ENCODE results near the gene VTI1B. TPM values are rescaled to one million over a fixed set of nuclear protein-coding genes. Genes with fewer than 3 reads are reported as not detected.

VTI1B gene
- total RNA-seq, 1 experiment from 2014 or later: 117 TPM

DNA sequence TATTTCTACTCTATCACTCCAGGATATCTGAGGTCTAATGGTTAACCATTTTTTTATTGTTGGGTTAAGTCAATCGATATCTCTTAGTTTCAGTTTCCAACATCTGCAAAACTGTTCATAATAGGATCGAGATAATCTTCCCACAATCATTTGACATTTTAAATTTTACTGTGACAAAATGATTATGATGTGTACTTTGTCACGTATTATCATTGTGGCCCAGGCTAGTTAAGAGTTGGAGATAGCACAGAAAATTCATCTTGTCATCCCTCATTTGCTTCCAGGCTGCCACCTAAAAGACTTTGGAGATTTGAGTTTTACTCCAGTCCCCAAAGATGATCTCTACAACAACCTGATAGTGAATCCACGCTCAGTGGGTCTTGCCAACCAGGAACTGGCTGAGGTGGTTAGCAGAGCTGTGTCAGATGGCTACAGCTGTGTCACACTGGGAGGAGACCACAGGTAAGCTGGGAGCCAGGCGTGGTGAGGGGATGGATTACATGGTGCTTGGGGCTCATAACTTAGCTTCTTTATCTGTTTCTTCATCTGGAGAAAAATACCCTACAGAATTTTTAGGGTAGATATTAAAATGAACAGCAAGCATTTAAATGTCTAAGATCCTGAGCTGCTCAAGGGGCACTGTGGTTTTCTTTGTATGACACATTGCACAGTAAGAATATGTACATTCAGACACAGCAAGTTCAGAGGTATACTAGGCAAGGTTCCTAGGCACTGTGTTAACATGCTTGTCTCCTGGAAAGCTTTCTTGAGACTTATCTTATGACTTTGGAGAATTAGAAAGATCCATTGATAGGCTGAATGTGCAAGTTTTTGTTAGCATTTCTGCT lies 32.3 kb downstream of the VTI1B start:
- intact Hi-C loops (cut with micrococcal nuclease; ENCODE audit: unreplicated experiment): no loop called here
- H3K4me3 ChIP-seq (ENCODE audit: low read depth, low read length): no peak overlapping the region
- TF ChIP-seq, protein P1, sequence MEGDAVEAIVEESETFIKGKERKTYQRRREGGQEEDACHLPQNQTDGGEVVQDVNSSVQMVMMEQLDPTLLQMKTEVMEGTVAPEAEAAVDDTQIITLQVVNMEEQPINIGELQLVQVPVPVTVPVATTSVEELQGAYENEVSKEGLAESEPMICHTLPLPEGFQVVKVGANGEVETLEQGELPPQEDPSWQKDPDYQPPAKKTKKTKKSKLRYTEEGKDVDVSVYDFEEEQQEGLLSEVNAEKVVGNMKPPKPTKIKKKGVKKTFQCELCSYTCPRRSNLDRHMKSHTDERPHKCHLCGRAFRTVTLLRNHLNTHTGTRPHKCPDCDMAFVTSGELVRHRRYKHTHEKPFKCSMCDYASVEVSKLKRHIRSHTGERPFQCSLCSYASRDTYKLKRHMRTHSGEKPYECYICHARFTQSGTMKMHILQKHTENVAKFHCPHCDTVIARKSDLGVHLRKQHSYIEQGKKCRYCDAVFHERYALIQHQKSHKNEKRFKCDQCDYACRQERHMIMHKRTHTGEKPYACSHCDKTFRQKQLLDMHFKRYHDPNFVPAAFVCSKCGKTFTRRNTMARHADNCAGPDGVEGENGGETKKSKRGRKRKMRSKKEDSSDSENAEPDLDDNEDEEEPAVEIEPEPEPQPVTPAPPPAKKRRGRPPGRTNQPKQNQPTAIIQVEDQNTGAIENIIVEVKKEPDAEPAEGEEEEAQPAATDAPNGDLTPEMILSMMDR (IDR thresholded peaks at IDR 0.05; ENCODE audit: insufficient read depth in 1 of 2, low read depth in 1 of 2, low read length in 1 of 2, severe bottlenecking in 1 of 2, unreplicated experiment in 1 of 2): no peak
- ChIA-PET CTCF (no interaction called here), POLR2A (no interaction called here)
- no peaks in the 10 kb centered on the region for H3K27me3 ChIP-seq (replicated peaks; ENCODE audit: control insufficient read depth, insufficient read depth, low read length)
- no peaks in the 10 kb centered on the region for H3K27me3 Mint-ChIP-seq (ENCODE audit: insufficient read depth, unreplicated experiment)
- 0 out of 2 replicates have a peak, but pooled peaks cover 3% of the 10 kb centered on the region for H3K4me1 ChIP-seq
- H3K4me1 Mint-ChIP-seq (ENCODE audit: low read depth, unreplicated experiment): no peaks in the 10 kb centered on the region
- H3K9me3 ChIP-seq: no peaks in the 10 kb centered on the region
- peaks cover 27% of the 10 kb centered on the region for H3K36me3 Mint-ChIP-seq (ENCODE audit: insufficient read depth, unreplicated experiment)
- no peak overlapping the region for H3K4me3 Mint-ChIP-seq (ENCODE audit: unreplicated experiment)
- H3K27ac Mint-ChIP-seq (ENCODE audit: unreplicated experiment): no peak overlapping the region
- H3K36me3 ChIP-seq (ENCODE audit: control insufficient read depth, insufficient read depth, low read length): peaks cover 2% of the 10 kb centered on the region; the same call in 1 of the 2 replicates
- H3K9me3 Mint-ChIP-seq (ENCODE audit: unreplicated experiment): no peaks in the 10 kb centered on the region
- no TSS peak for BruUV-seq (replicated peaks)
- DNase-seq: no peak

DNA sequence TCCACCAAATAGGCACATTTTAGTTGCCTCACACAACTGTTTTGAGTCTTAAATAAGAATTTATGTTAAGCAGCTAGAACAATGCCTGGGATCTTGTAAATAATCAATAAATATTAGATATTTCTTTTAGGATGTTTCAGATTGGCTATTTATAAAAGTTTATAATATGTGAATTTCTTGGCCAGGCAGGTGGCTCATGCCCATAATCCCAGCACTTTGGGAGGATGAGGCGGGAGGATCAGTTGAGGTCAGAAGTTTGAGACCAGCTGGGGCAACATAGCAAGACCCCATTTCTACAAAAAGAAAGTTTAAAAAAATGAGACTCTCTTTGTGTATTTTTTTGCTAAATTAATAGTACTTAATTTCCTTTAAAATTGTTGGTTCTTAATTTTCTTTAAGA lies 33.0 kb downstream of the VTI1B start:
- Mint-ChIP-seq H3K36me3 (ENCODE audit: insufficient read depth, unreplicated experiment) (peaks cover 22% of the 10 kb centered on the region), H3K9me3 (ENCODE audit: unreplicated experiment) (no peaks in the 10 kb centered on the region), H3K4me1 (ENCODE audit: low read depth, unreplicated experiment) (no peaks in the 10 kb centered on the region), H3K27ac (ENCODE audit: unreplicated experiment) (no peak overlapping the region), H3K4me3 (ENCODE audit: unreplicated experiment) (no peak overlapping the region), H3K27me3 (ENCODE audit: insufficient read depth, unreplicated experiment) (no peaks in the 10 kb centered on the region)
- DNase-seq: no peak
- no TSS peak for BruUV-seq (replicated peaks)
- intact Hi-C loops (cut with micrococcal nuclease; ENCODE audit: unreplicated experiment): no loop called here
- POLR2A ChIA-PET: no interaction called here
- H3K36me3 ChIP-seq (ENCODE audit: control insufficient read depth, insufficient read depth, low read length): peaks cover 2% of the 10 kb centered on the region; the same call in 1 of the 2 replicates
- H3K27me3 ChIP-seq (replicated peaks; ENCODE audit: control insufficient read depth, insufficient read depth, low read length): no peaks in the 10 kb centered on the region
- H3K9me3 ChIP-seq: no peaks in the 10 kb centered on the region
- H3K4me1 ChIP-seq: 0 out of 2 replicates have a peak, but pooled peaks cover 3% of the 10 kb centered on the region
- CTCF ChIA-PET: no interaction called here
- H3K4me3 ChIP-seq (ENCODE audit: low read depth, low read length): no peak overlapping the region
- TF ChIP-seq, protein P1 (IDR thresholded peaks at IDR 0.05; ENCODE audit: insufficient read depth in 1 of 2, low read depth in 1 of 2, low read length in 1 of 2, severe bottlenecking in 1 of 2, unreplicated experiment in 1 of 2): no peak

DNA sequence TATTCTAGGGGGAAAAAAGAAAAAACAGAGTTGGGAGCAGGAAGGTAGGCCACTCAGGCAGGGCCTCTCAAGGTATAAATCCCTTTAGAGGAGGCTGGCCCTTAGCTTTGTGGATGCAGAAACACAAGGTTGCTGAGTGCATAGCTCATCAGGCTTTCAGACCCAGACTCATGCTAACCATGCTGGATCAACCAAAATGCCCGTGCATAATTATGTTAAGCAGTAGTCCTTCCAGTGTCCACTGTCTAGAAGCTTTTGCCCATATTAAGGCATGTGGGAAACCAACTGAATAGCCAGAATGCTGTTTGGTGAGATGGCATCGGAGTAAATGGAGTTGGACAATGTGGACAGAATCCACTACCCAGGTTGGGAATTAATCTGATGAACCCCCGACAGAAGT lies 35.8 kb downstream of the VTI1B start:
- no peaks in the 10 kb centered on the region for H3K9me3 ChIP-seq
- POLR2A ChIA-PET: no interaction called here
- H3K9me3 Mint-ChIP-seq (ENCODE audit: unreplicated experiment): no peaks in the 10 kb centered on the region

More for the DNA sequence above, 35.8 kb downstream of the VTI1B start:
- no peak overlapping the region for H3K4me3 ChIP-seq (ENCODE audit: low read depth, low read length)
- Mint-ChIP-seq H3K27me3 (ENCODE audit: insufficient read depth, unreplicated experiment) (no peaks in the 10 kb centered on the region), H3K4me1 (ENCODE audit: low read depth, unreplicated experiment) (no peaks in the 10 kb centered on the region), H3K36me3 (ENCODE audit: insufficient read depth, unreplicated experiment) (peaks cover 6% of the 10 kb centered on the region), H3K27ac (ENCODE audit: unreplicated experiment) (no peak overlapping the region), H3K4me3 (ENCODE audit: unreplicated experiment) (no peak overlapping the region)
- BruUV-seq (replicated peaks): no TSS peak
- no peak for DNase-seq
- intact Hi-C loops (cut with micrococcal nuclease; ENCODE audit: unreplicated experiment): no loop called here
- CTCF ChIA-PET: no interaction called here
- no peaks in the 10 kb centered on the region for H3K4me1 ChIP-seq
- no peaks in the 10 kb centered on the region for H3K36me3 ChIP-seq (ENCODE audit: control insufficient read depth, insufficient read depth, low read length)
- H3K27me3 ChIP-seq (replicated peaks; ENCODE audit: control insufficient read depth, insufficient read depth, low read length): no peaks in the 10 kb centered on the region
- TF ChIP-seq, protein P1 (IDR thresholded peaks at IDR 0.05; ENCODE audit: insufficient read depth in 1 of 2, low read depth in 1 of 2, low read length in 1 of 2, severe bottlenecking in 1 of 2, unreplicated experiment in 1 of 2): no peak
